AG04449 (cell line): Measurements from ENCODE around the gene PKNOX1.
"Not testable (repeated sequence)": the region's sequence is repeated elsewhere in the genome, so short reads cannot be mapped to it uniquely, and the experiment has no call there.

Source experiments
- CTCF ChIA-PET: fragments of 350-600 bp; formaldehyde crosslinking; extraction: SDS; loops from one replicate; lab custom pipeline; 2021; ENCODE audit warnings: antibody characterized with exemption; lab: Yijun Ruan, JAX
- POLR2A ChIA-PET: fragments of 400-600, 350-600 bp; formaldehyde crosslinking; extraction: SDS; loops from one replicate; lab custom pipeline; 2020; ENCODE audit warnings: antibody characterized with exemption, inconsistent platforms; lab: Yijun Ruan, JAX
- DNase-seq: peaks from one replicate; pipeline ENCODE4 v3.0.0-alpha.2; 2010; ENCODE audit warnings: low read depth, low spot score
- H3K4me3 ChIP-seq: 2 replicates; pipeline ENCODE4 v1.5.1; 2011; ENCODE audit warnings: low read depth, mild to moderate bottlenecking, control low read depth, low read length
- CTCF ChIP-seq: IDR thresholded peaks from one replicate; pipeline ENCODE4 v1.5.1; 2011; ENCODE audit warnings: mild to moderate bottlenecking, moderate library complexity, low read length, control low read depth, inconsistent platforms; ENCODE audit not compliant: insufficient read depth; ENCODE audit errors: missing control alignments

Gene PKNOX1

GRCh38 chr21:42983103-42983502 is 8.7 kb downstream of the PKNOX1 start:
- ChIA-PET POLR2A (no interaction called here), CTCF (interaction anchor here (1.0 kb wide), 1 partner anchor 52 kb away, joined by 3 read pairs; no protein-coding TSS in a partner anchor)
- H3K4me3 ChIP-seq: no peak overlapping the region
- no peak for DNase-seq
- TF ChIP-seq CTCF: no peak

- ChIA-PET CTCF (interaction anchor here (1.0 kb wide), 1 partner anchor 53 kb away, joined by 3 read pairs; no protein-coding TSS in a partner anchor), POLR2A (no interaction called here)
- no peak for TF ChIP-seq CTCF
- no peak overlapping the region for H3K4me3 ChIP-seq
- no peak for DNase-seq
Observed at GRCh38 chr21:42983869-42984268, 9.5 kb downstream of the PKNOX1 start.

DNA sequence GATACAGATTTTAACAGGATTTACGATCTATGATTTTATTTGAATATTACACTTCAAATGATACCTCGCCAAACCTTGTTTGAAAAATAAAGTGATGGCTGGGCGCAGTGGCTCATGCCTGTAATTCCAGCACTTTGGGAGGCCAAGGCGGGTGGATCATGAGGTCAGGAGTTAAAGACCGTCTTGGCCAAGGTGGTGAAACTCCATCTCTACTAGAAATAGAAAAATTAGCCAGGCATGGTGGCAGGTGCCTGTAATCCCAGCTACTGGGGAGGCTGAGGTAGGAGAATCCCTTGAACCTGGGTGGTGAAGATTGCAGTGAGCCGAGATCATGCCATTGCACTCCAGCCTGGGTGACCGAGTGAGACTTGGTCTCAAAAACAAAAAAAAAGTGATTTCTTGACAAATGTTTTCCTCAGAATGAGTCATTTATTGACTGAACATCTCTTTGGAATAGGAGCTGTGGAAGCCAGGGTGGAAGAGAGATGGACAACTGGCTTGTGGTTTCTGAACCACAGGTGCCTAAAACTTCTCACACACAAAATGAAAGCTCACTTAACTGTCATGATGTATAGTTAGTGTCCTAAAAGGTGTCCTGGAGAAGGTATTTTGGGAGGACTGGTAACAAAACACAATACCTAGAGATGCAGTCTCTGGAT is 11.9 kb downstream of the PKNOX1 start:
- ChIA-PET CTCF (no interaction called here), POLR2A (interaction anchor here (1.2 kb wide), 1 partner anchor 9 kb away, joined by 3 read pairs; no protein-coding TSS in a partner anchor)
- no peak for DNase-seq
- TF ChIP-seq CTCF: no peak
- H3K4me3 ChIP-seq: no peak overlapping the region

DNA sequence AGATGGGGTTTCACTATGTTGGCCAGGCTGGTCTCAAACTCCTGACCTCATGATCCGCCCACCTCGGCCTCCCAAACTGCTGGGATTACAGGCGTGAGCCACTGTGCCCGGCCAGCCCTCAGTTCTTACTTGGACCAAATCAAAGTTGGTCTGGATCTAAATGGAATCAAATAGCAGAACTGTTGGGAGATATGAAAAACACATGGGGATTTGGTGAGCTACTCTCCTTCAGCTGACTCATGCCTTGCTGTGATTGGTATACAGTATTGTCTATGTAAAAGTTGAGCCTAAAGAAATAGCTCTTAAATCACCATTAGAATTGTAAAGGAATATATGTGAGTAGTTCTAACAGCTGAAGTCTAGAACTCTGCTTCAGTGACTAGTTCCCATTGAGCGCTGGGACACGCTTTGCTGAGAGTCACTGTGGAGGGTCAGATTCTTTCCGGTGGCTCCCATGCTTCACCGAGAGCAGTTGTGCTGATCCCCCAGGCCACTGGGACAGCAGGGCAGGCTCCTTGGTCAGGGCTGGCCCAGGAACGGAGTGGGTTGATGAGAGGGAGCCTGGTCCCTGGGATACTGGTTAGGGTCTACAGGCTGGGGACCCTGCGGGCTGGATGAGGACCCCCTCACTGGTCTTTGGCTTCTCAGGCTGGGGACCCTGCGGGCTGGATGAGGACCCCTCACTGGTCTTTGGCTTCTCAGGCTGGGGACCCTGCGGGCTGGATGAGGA is 14.0 kb downstream of the PKNOX1 start:
- POLR2A ChIA-PET: interaction anchor here (0.7 to 1.3 kb wide), 2 partner anchors 14 to 25 kb away, joined by 3 read pairs; partner anchors contain the start of gene PKNOX1
- CTCF ChIA-PET: interaction anchor here (1.0 kb wide), 1 partner anchor 29 kb away, joined by 3 read pairs; no protein-coding TSS in a partner anchor
- DNase-seq: no peak
- H3K4me3 ChIP-seq: no peak overlapping the region
- no peak for TF ChIP-seq CTCF

DNA sequence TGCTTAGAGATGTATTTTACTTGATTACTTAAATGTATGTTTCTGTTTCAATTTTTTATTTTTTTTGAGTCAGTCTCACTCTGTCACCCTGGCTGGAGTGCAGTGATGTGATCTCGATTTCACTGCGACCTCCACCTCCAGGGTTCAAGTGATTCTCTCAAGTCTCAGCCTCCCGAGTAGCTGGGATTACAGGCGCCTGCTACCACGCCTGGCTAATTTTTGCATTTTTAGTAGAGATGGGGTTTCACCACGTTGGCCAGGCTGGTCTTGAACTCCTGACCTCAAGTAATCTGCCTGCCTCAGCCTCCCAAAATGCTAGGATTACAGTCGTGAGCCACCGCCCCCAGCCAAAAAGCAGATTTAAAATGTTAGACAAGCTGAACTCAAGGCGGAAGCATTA is 15.0 kb downstream of the PKNOX1 start:
- DNase-seq: not testable (repeated sequence)
- POLR2A ChIA-PET: interaction anchor here (3.8 kb wide), 1 partner anchor 15 kb away, joined by 13 read pairs; the partner anchor contains the start of gene PKNOX1

DNA sequence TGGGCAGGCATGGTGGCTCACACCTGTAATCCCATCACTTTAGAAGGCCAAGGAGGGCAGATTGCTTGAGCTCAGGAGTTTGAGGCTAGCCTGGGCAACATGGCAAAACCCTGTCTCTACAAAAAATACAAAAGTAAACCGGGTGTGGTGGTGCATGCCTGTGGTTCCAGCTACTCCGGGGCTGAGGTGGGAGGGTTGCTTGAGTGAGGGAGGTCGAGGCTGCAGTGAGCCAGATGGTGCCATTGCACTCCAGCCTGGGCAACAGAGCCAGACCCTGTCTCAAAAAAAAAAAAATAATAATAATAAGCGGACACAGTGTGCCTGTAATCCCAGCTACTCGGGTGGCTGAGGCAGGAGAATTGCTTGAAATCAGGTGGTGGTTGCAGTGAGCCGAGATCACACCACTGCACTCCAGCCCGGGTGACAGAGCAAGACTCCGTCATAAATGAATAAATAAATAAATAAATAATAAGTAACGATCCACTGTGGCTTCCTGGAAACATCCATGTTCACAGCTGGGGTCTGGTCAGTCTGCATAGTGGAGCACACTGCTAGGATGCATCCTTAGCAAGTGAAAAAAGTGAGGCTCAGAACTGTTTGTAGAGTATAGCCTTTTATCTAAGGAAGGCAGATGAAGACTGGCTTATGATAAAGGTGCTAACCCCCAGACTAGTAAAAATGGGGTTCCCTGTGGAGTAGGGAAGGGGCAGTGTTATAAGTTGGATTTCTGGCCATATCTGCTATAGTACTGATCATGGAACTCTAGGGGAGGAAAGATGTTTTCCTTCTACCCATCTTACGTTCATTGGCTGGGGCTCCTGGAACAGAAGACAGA is 15.7 kb downstream of the PKNOX1 start:
- CTCF ChIA-PET: interaction anchor here (1.1 kb wide), 1 partner anchor 9 kb away, joined by 4 read pairs; no protein-coding TSS in a partner anchor
- TF ChIP-seq CTCF: no peak
- DNase-seq: no peak
- no peak overlapping the region for H3K4me3 ChIP-seq
- POLR2A ChIA-PET: interaction anchor here (3.8 kb wide), 1 partner anchor 16 kb away, joined by 13 read pairs; the partner anchor contains the start of gene PKNOX1

More for the DNA sequence above, 15.0 kb downstream of the PKNOX1 start:
- CTCF ChIA-PET: interaction anchor here (1.1 kb wide), 1 partner anchor 8 kb away, joined by 4 read pairs; no protein-coding TSS in a partner anchor
- not testable (repeated sequence) for H3K4me3 ChIP-seq
